SJCRH30 (cell line): Measurements from ENCODE around the gene KIF26B. TPM values are rescaled to one million over a fixed set of nuclear protein-coding genes. Genes with fewer than 3 reads are reported as not detected.

ENCODE experiments used
- DNase-seq, 2 experiments: peaks; one replicate each; pipeline ENCODE4 v3.0.0-alpha.2; 2015 to 2020
- H3K27ac ChIP-seq: fragments of 250-450 bp; sonication (Bioruptor Pico); 2 replicates; pipeline ENCODE4 v1.5.1; 2020; ENCODE audit warnings: mild to moderate bottlenecking, moderate library complexity
- H3K27me3 ChIP-seq: fragments of 250-450 bp; sonication (Bioruptor Pico); 2 replicates; pipeline ENCODE4 v1.5.1; 2020; ENCODE audit warnings: mild to moderate bottlenecking, moderate library complexity
- H3K36me3 ChIP-seq: fragments of 250-450 bp; sonication (Bioruptor Pico); 2 replicates; pipeline ENCODE4 v1.5.1; 2020; ENCODE audit warnings: mild to moderate bottlenecking, moderate library complexity
- H3K4me1 ChIP-seq: fragments of 250-450 bp; sonication (Bioruptor Pico); 2 replicates; pipeline ENCODE4 v1.5.1; 2020; ENCODE audit warnings: mild to moderate bottlenecking, moderate library complexity
- H3K4me3 ChIP-seq: fragments of 250-450 bp; sonication (Bioruptor Pico); 2 replicates; pipeline ENCODE4 v1.5.1; 2020; ENCODE audit warnings: mild to moderate bottlenecking, moderate library complexity
- H3K9me3 ChIP-seq: fragments of 250-450 bp; sonication (Bioruptor Pico); replicated peaks from 2 replicates; pipeline ENCODE4 v1.5.1; 2020; ENCODE audit warnings: mild to moderate bottlenecking, moderate library complexity
- total RNA-seq: library from RNA; depleted of rRNA; stranded (reverse); fragments of >200 nt; shearing (Covaris generic); gene quantifications from 2 replicates; pipeline ENCODE4 v1.2.3, GENCODE V29; 2014

The KIF26B gene
- total RNA-seq, 1 experiment from 2014 or later = 14.4 TPM

DNA sequence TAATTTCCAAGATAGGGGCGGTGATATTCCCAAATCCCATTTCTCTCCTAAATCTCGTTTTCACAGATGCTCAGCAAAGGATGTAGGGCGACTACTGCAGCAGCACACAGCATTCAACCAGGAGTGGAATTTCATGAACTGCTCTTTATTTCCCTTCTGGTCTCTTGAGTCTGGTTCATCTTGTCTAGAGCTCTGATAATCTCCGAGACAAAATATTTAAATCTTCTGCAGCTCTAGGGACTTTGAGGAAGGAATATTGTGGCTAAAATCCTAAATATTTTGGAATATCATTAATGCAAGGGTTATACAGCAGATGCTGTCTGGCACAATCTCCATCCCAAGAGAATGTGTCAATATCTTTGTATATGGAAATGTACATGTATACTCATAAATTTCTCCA is 45.4 kb downstream of the KIF26B start:
- no peak for DNase-seq
- no peaks in the 10 kb centered on the region for H3K9me3 ChIP-seq
- H3K27me3 ChIP-seq = no peaks in the 10 kb centered on the region
- no peak overlapping the region for H3K4me3 ChIP-seq
- peaks cover 3% of the 10 kb centered on the region; the same call in 1 of the 2 replicates for H3K36me3 ChIP-seq
- H3K4me1 ChIP-seq = no peaks in the 10 kb centered on the region
- no peak overlapping the region for H3K27ac ChIP-seq

DNA sequence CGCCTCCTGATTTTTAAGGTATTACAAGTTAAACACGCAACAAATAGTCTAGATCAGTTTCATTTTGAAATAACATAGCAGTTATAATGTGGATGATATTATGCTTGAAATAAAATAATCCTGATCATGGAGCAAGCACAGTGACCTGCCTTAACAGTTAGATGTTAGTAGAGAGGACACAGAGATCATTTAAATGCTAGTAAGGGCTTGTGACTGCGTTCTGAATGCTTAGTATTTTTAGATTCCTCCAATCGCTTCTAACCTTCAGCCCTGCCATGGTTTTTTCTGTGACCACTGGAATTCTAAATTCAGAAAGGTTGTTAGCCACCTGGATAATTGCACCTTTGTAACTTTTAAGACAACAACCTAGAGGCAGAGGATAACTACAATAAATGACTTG is 46.4 kb downstream of the KIF26B start:
- Histone ChIP-seq H3K4me3 (no peak overlapping the region), H3K27me3 (no peaks in the 10 kb centered on the region), H3K4me1 (no peaks in the 10 kb centered on the region), H3K36me3 (peaks cover 7% of the 10 kb centered on the region; the same call in 1 of the 2 replicates), H3K27ac (no peak overlapping the region), H3K9me3 (no peaks in the 10 kb centered on the region)
- no peak for DNase-seq

DNA sequence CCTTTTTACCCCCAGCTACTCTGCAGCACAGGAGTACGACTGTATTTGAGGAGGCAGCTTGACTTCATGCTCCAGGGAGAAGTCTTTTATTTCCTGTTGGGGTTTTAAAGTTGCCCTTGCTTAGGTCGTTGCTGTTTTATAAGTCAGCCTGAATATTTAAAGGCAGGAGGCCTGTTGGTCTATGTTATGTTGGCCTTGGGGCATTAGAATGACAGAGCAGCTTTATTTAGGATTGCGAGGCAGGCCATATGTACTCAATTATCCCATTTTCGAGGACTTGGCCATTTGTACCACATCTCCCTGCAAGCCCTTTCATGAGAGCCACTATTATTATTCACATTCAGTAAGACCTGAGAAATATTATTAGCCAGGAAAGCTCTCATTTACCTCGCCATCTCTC is 47.0 kb downstream of the KIF26B start:
- Histone ChIP-seq H3K9me3 (peaks cover 5% of the 10 kb centered on the region; the same call in 1 of the 2 replicates), H3K36me3 (peaks cover 10% of the 10 kb centered on the region; the same call in 1 of the 2 replicates), H3K27ac (no peak overlapping the region), H3K4me1 (no peaks in the 10 kb centered on the region), H3K27me3 (no peaks in the 10 kb centered on the region), H3K4me3 (no peak overlapping the region)
- no peak for DNase-seq

DNA sequence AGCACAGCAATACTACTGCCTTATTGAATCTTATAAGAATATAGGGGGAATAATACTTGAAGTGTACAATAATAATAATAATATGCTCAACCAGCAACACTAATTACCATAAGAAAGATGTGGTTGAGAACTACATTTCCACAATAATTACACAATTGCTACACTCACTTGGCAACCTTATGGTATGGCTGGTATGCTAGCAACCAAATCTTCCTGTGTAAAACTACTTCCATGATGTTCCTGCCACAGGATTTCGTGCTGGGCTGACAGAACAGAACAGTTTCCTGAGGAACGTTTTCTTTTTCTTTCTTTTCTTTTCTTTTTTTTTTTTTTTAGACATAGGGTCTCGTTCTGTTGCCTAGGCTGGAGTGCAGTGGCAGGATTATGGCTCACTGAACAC is 50.6 kb downstream of the KIF26B start:
- no peak overlapping the region for H3K27ac ChIP-seq
- peaks cover 9% of the 10 kb centered on the region; the same call in 1 of the 2 replicates for H3K36me3 ChIP-seq
- H3K4me1 ChIP-seq = peaks cover 14% of the 10 kb centered on the region
- no peak overlapping the region for H3K4me3 ChIP-seq
- peaks cover 9% of the 10 kb centered on the region; the same call in 1 of the 2 replicates for H3K9me3 ChIP-seq
- no peak for DNase-seq
- no peaks in the 10 kb centered on the region for H3K27me3 ChIP-seq

DNA sequence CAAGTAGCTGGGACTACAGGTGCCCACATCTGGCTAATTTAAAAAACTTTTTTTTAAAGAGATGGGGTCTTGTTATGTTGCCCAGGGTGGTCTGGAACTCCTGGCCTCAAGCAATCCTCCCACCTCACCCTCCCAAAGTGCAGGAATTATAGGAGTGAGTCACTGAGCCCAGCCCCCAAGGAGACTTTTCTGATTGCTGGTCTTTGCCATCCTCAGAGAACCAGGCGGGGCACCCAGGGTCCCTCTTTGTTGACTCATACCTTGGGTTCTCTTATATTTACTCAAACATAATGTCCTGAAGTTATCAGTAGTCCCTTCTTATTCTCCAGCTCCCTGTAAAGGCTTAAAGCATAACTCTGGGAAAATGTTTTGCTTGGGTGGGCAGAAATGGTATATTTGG is 51.1 kb downstream of the KIF26B start:
- H3K4me3 ChIP-seq = no peak overlapping the region
- H3K36me3 ChIP-seq = peaks cover 9% of the 10 kb centered on the region; the same call in 1 of the 2 replicates
- no peak for DNase-seq
- no peaks in the 10 kb centered on the region for H3K27me3 ChIP-seq
- no peak overlapping the region for H3K27ac ChIP-seq
- H3K9me3 ChIP-seq = peaks cover 9% of the 10 kb centered on the region; the same call in 1 of the 2 replicates
- H3K4me1 ChIP-seq = peaks cover 18% of the 10 kb centered on the region

DNA sequence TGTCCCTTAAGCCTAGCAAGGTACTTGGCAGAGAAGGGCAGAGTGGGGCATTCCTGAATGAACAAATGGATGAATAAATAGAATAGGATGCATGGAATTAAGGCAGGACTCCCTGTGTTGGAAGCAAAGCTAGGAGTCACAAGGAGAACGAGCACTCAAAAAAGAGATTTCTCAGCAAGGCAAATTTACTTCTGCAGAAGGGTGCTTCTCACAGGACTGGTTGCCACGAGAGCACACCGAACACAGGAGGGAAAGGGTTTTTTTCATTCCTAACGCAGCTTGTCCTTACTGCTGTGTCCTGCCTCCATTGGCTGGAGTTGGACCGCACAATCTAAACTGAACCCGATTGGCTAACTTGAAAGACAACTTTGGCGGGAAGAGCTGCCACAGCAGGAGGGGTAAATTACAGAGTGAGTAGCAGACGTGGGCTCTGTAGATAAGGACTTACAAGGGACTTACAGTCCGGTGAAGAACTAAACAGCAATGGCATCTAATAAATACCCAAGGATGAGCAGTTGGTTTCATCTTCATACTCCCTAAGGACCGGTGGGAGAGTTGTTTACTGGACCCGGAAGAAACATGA is 52.4 kb downstream of the KIF26B start:
- DNase-seq = no peak
- no peaks in the 10 kb centered on the region for H3K27me3 ChIP-seq
- peaks cover 29% of the 10 kb centered on the region for H3K4me1 ChIP-seq
- H3K27ac ChIP-seq = no peak overlapping the region
- H3K36me3 ChIP-seq = peaks cover 9% of the 10 kb centered on the region; the same call in 1 of the 2 replicates
- no peak overlapping the region for H3K4me3 ChIP-seq
- peaks cover 9% of the 10 kb centered on the region; the same call in 1 of the 2 replicates for H3K9me3 ChIP-seq

DNA sequence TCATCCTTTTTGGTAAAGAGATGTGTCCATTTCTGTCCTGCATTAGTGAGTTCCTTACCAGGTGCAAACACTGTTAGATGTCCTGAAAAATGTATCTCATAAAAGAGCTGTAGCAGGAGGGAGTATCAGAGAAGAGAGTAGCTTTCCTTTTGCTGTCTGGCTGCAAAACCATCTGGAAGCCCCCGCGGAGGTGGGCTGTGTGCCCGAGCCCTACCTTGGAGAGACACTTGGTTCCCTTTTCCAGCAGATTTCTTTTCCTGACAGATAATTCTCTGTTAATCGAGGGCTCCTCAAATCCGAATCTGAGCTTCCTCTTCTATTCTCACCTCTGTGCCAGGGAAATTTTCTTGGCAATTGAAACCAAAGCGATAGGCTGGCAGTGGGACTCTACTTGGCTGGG is 53.0 kb downstream of the KIF26B start:
- Histone ChIP-seq H3K4me1 (peaks cover 34% of the 10 kb centered on the region), H3K27me3 (no peaks in the 10 kb centered on the region), H3K36me3 (peaks cover 9% of the 10 kb centered on the region; the same call in 1 of the 2 replicates), H3K9me3 (peaks cover 9% of the 10 kb centered on the region; the same call in 1 of the 2 replicates), H3K27ac (no peak overlapping the region), H3K4me3 (no peak overlapping the region)
- no peak for DNase-seq

DNA sequence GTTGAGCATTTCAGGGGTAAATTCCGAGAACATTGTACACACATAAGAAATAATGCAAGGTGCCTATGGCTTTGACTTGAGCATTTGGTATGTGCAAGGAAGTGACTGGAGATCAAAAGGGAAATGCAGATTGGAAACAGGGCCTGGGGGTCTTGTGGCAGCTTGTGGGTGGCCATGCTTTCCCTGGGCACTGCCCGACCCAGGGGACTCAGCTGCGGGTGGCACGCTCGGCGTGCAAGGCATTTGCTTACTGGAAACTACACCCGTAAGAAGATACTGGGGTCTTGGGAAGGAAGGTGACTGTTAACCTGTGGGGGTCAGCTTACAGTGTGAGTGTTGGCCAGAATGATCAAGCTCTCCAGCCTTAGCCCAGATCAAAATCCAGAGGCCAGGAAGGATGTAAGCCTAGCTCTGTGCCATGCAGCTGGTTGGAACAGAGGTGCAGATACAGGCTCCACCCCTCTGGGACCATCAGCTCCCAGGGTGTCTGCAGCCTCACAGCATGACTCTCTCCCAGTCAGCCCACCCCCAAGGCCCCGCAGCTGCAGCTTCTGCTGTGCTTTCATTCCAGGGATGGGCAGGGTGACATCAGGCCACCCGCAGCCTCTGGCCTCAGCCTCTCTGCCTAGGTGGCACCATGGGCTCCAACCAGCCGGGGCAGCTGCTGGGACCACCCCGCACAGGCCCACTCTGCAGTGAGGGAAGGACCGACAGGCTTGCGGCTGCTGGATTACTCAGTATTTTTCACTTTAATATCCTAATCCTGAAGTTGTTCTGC is 55.1 kb downstream of the KIF26B start:
- no peaks in the 10 kb centered on the region for H3K27me3 ChIP-seq
- H3K36me3 ChIP-seq = peaks cover 9% of the 10 kb centered on the region; the same call in 1 of the 2 replicates
- peak overlapping the region; percentile 98 for H3K27ac ChIP-seq
- H3K9me3 ChIP-seq = peaks cover 9% of the 10 kb centered on the region; the same call in 1 of the 2 replicates
- H3K4me1 ChIP-seq = peaks cover 49% of the 10 kb centered on the region
- peak overlapping the region; percentile 19 for H3K4me3 ChIP-seq
- DNase-seq = peak; percentile 94 to 96

DNA sequence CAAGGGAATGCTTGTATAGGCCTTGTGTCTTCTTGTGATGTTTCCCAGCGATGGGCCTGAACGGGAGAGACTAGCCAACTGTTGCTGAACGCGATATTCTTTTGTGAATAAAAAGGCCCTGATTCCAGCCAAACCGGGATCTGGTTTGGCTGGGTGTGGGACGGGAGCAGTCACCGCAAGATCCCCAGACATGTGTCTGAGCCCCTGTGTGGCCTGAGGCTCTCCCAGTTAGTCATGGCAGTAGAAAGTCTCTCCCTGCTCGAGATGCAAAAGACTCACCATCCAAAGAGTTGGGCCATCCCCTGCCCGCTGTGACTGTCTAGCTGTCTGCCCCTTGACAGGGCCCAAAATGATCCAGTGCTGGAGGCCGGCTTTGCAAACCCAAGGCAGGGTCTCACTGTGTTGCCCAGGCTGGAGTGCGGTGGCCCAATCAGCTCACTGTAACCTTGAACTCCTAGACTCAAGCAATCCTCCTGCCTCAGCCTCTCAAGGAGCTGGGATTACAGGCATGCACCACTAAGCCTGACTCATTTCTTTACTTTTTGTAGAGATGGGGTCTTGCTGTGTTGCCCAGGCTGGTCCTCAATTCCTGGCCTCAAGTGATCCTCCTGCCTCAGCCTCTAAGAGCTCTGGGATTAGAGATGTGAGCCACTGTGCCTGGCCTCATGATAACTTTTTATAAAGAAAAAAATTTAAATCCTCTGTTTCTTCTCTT is 56.4 kb downstream of the KIF26B start:
- peak; percentile 85 to 88 for DNase-seq
- Histone ChIP-seq H3K4me1 (peaks cover 49% of the 10 kb centered on the region), H3K27me3 (no peaks in the 10 kb centered on the region), H3K4me3 (peak overlapping the region; percentile 19), H3K36me3 (peaks cover 5% of the 10 kb centered on the region; the same call in 1 of the 2 replicates), H3K9me3 (peaks cover 9% of the 10 kb centered on the region; the same call in 1 of the 2 replicates), H3K27ac (peak overlapping the region; percentile 98)

DNA sequence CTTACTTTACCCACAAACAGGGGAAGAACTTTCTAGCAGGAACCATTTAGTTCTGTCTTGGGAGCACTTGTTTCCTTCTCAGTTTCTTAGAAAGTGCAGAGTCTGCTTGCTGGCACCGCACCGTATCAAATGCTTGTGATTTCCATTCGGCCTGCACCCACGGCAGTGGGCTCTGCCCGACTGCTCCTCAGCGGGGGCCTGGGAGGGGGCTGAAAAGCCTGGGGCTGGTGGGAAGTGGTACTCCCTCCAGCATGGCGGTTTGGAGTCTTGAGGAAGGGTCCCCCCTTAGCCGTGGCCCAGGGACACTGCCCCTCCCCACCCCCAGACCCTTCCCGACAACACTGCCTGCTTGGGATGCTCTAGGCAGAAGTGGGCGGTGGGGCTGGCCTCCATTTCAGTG is 57.0 kb downstream of the KIF26B start:
- peak overlapping the region; percentile 98 for H3K27ac ChIP-seq
- no peak overlapping the region for H3K4me3 ChIP-seq
- peaks cover 54% of the 10 kb centered on the region for H3K4me1 ChIP-seq
- peak; percentile 13 to 39 for DNase-seq
- peaks cover 5% of the 10 kb centered on the region; the same call in 1 of the 2 replicates for H3K9me3 ChIP-seq
- H3K27me3 ChIP-seq = no peaks in the 10 kb centered on the region
- peaks cover 2% of the 10 kb centered on the region; the same call in 1 of the 2 replicates for H3K36me3 ChIP-seq

DNA sequence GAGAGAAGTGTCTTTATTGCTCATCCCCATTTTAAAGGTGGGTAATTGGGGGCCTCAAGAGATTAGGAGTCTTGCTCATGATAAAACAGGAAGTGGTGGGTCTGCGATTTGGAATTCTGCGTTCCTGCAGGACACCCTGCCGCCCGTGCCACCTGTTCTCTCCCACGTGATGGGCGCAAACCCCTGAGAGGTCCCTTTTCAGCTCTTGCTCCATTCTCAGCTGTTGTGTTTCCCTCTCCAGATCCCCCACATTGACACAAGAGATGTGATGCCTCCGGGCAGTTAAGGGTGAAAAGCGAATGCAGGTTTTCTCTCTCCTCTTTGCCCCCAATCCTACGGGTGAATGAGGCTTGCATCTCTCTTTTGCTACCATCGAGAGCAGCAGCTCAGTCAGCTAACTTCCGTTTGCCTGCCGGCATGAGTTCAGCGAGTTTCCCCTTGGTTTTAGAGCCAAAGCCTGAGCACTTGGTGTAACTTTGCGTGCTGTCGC is 57.5 kb downstream of the KIF26B start:
- H3K36me3 ChIP-seq = no peaks in the 10 kb centered on the region
- H3K27ac ChIP-seq = peak overlapping the region; percentile 98
- peak overlapping the region; percentile 38 for H3K4me3 ChIP-seq
- peak; percentile 97 to 98 for DNase-seq
- H3K27me3 ChIP-seq = no peaks in the 10 kb centered on the region
- peaks cover 58% of the 10 kb centered on the region for H3K4me1 ChIP-seq
- 0 out of 2 replicates have a peak, but pooled peaks cover under 1% of the 10 kb centered on the region for H3K9me3 ChIP-seq

DNA sequence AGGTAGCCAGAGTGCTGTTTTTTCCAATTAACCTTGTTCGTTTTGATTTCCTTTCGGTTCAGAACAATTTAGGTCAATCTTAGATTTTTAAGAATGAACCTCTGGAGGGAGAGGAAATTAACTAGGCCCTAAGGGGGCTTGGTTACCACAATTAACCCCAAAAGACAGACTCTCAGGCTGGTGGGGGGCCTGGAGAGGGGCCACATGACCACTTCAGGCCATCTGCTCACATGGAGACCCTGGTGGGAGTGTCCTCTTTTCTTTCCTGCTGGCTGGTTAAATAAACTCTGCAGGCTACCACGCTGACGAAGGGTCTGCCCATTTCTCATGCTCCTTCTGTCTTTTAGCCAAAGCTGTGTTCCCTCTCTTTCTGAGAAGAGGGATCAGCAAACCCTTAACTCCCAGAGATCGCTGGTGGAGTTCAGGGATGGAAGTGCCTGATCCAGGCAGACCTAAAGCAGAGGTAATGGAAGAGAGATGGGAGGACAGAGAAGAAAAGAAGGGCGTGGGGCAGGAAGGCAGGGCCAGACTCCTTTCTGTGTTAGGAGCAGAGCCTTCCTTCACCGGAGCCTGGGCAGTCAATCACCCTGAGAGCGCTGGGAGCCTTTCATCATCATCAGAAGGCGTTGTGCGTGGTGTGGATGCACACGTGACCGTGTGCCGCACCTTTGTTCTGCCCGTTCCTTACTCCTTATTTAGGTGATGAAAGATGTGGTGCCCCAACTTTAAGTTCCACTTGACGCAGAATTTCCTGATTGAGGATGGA is 58.5 kb downstream of the KIF26B start:
- Histone ChIP-seq H3K27me3 (no peaks in the 10 kb centered on the region), H3K36me3 (no peaks in the 10 kb centered on the region), H3K4me3 (peak overlapping the region; percentile 38), H3K27ac (peak overlapping the region; percentile 98), H3K9me3 (no peaks in the 10 kb centered on the region), H3K4me1 (peaks cover 61% of the 10 kb centered on the region)
- peak; percentile 56 to 70 for DNase-seq

DNA sequence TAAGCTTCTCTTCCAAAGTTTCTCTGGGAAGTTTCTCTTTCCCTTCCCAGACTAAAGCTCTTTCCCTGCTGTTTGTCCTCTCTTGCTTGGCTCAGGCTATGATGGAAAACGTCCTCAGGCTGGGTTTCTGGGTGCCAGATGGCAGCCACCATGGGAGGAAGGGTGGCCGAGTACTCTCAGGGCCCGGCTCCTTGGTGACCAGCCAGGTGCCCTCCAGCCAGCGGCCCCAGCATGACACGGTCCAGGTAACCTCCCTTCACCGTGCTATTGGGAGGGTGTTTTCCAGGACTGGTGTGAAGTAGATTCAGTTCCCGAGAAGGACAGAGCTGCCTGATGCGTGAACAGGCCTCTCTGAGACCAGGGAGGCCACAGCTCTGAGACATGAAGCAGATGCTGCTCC is 60.3 kb downstream of the KIF26B start:
- H3K9me3 ChIP-seq = no peaks in the 10 kb centered on the region
- peaks cover 51% of the 10 kb centered on the region for H3K4me1 ChIP-seq
- DNase-seq = no peak
- H3K36me3 ChIP-seq = no peaks in the 10 kb centered on the region
- no peaks in the 10 kb centered on the region for H3K27me3 ChIP-seq
- no peak overlapping the region for H3K27ac ChIP-seq
- no peak overlapping the region for H3K4me3 ChIP-seq
